Left ventricle myocardium inferior (tissue), 1 donor: ENCODE data around the gene RHOF. TPM values are rescaled to one million over a fixed set of nuclear protein-coding genes. Genes with fewer than 3 reads are reported as not detected.

Experiments
- DNase-seq: peaks from one replicate; pipeline ENCODE4 v3.0.0-alpha.2; 2020
- H3K27ac ChIP-seq: fragments of 200-600 bp; replicated peaks from 2 replicates; pipeline ENCODE4 v1.8.0; 2021
- H3K27me3 ChIP-seq: fragments of 200-600 bp; 2 replicates; pipeline ENCODE4 v1.8.0; 2021; ENCODE audit warnings: low read depth
- H3K36me3 ChIP-seq: fragments of 200-600 bp; 2 replicates; pipeline ENCODE4 v1.8.0; 2021
- H3K4me1 ChIP-seq: fragments of 200-600 bp; 2 replicates; pipeline ENCODE4 v1.8.0; 2021
- H3K4me3 ChIP-seq: fragments of 200-600 bp; 2 replicates; pipeline ENCODE4 v1.8.0; 2021; ENCODE audit warnings: mild to moderate bottlenecking, moderate library complexity
- H3K9me3 ChIP-seq: fragments of 200-600 bp; replicated peaks from 2 replicates; pipeline ENCODE4 v1.8.0; 2021
- CTCF ChIP-seq: fragments of 200-600 bp; IDR thresholded peaks from 2 replicates; pipeline ENCODE4 v1.8.0; 2021; ENCODE audit warnings: antibody characterized with exemption, mild to moderate bottlenecking, borderline replicate concordance
- intact Hi-C: fragments of 100-400 bp; cut with micrococcal nuclease; formaldehyde crosslinking; loops from one replicate; pipeline ENCODE4 v1.11.0; 2022
- total RNA-seq: library from RNA; stranded (reverse); fragmentation: NEBNext Ultra II Directional; extraction: Animal tissue kit (Norgen Biotek cat#: 25700); gene quantifications from one replicate; pipeline ENCODE4 v1.2.1, GENCODE V29; 2021
- donor health status: DM: no; HTN: yes; CAD: no; lungs with severe emphysema.

RHOF gene
- total RNA-seq, 1 donor from 2014 or later: 44.3 TPM

DNA sequence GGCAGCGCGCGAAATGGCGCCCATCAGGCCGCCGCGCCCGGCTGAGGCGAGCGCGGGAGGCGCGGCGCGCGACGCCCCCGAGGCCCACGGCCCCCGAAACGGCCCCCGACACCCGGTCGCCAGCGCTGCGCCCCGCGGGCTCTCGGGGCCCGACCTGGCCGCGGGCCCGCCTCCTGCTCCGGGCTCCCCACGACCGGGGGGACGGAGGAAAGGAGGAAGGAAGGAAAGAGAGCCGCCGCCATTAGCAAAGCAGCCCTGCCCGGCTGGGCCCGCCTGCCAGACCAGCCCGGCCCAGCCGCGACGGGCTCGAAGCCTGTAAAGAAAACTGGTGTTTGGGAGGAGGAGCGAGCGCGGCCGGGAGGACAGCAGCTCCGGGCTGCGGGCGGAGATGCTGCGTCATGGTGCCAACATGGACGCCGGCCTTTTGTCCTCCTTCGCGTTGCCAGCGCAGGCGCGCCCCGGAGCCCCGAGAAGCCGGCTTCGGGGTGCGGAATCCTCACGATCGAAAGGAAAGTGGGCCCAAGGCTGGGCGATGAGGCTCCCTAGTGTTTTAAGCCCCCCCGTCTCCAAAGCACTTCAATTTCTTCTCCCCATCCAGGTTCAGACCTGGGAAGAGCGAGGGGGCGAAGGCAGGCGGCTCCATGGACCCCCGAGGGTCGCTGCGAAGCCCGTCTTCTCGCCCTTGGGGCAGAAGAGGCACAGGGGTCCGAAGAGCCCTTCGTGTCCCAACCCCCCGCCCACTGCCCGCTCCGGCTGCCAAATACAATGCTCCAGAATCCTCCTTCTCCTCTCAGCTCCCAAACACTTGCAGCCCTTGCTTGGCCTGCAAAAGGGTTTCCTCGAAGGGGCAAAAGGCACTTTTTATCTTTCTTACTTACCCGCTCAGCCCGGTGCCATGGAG, 7.5 kb upstream of the RHOF start:
- H3K27me3 ChIP-seq: no peaks in the 10 kb centered on the region
- peaks cover 3% of the 10 kb centered on the region for H3K36me3 ChIP-seq
- peaks cover 78% of the 10 kb centered on the region for H3K4me1 ChIP-seq
- H3K9me3 ChIP-seq: no peaks in the 10 kb centered on the region
- H3K27ac ChIP-seq: peak overlapping the region; percentile 100
- TF ChIP-seq CTCF: no peak
- peak overlapping the region; percentile 81 for H3K4me3 ChIP-seq
- peak; percentile 85 for DNase-seq
- intact Hi-C loops: no loop called here

GRCh38 chr12:121799842-121800693, 6.6 kb upstream of the RHOF start:
- Histone ChIP-seq H3K4me1 (peaks cover 78% of the 10 kb centered on the region), H3K36me3 (peaks cover 9% of the 10 kb centered on the region), H3K9me3 (no peaks in the 10 kb centered on the region), H3K4me3 (peak overlapping the region; percentile 81), H3K27ac (peak overlapping the region; percentile 100), H3K27me3 (no peaks in the 10 kb centered on the region)
- DNase-seq: peak; percentile 94
- peak; percentile 11 for TF ChIP-seq CTCF
- intact Hi-C loops: no loop called here

DNA sequence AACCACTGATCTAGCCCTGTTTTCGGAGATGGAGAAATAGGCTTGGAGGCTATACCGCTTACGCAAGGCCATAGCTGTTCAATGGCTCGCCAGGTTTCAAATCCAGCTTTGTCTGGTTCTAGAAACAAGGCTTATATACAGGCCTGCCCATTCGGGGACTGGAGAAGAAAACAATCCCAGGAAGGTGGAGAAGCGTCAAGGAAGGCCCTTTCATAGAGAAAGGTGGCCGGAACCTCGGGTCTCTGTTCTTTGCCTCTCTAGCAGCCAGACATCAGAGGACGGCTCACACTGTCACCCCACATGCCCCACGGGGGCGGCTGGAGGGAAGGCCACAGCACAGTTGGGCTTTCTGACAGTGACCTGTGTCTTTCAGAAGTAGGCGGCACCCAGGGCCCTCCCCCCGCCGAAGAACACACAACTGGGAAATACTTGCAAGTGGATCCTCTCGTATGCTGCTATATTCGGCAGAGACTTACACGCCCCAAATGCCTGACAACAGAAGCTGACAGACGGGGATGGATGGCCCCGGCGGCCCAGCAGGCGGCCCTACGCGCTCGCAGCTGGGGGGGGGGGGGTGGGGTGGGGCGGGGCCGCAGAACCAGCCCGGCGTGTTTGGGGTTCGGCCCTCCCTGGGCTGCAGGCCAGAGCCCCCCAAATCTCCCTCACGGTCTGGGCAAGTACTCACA, 5.8 kb upstream of the RHOF start:
- peaks cover 9% of the 10 kb centered on the region for H3K36me3 ChIP-seq
- H3K27me3 ChIP-seq: no peaks in the 10 kb centered on the region
- peak; percentile 24 for TF ChIP-seq CTCF
- peak overlapping the region; percentile 100 for H3K27ac ChIP-seq
- peaks cover 81% of the 10 kb centered on the region for H3K4me1 ChIP-seq
- intact Hi-C loops: no loop called here
- DNase-seq: peak; percentile 78
- no peaks in the 10 kb centered on the region for H3K9me3 ChIP-seq
- H3K4me3 ChIP-seq: peak overlapping the region; percentile 81

DNA sequence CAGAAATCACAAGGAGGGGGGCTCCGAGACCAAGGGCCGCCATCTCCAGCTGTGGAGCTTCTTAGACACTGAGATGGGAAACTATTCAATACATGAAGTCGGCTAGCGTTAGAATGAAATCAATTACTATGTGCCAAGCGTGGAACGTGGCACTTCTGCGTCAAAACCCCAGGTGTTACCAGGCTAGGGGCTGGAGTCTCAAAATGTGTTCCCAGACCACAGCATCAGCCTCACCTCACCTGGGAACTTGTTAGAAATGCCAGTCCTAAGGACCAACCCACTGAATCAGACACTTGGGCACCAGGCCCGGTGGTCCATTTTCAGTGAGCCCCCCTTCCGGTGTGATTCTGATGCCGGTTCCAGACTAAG, 5.3 kb upstream of the RHOF start:
- H3K4me1 ChIP-seq: peaks cover 87% of the 10 kb centered on the region
- no peak for TF ChIP-seq CTCF
- intact Hi-C loops: no loop called here
- H3K36me3 ChIP-seq: peaks cover 9% of the 10 kb centered on the region
- H3K27ac ChIP-seq: peak overlapping the region; percentile 100
- H3K9me3 ChIP-seq: no peaks in the 10 kb centered on the region
- peak overlapping the region; percentile 81 for H3K4me3 ChIP-seq
- DNase-seq: no peak
- no peaks in the 10 kb centered on the region for H3K27me3 ChIP-seq
